Esophagus muscularis mucosa (tissue), 4 donors: ENCODE measurements around the gene DAD1. TPM values are rescaled to one million over a fixed set of nuclear protein-coding genes. Genes with fewer than 3 reads are reported as not detected.

Experiments
- DNase-seq: peaks from one replicate; pipeline ENCODE4 v3.0.0-alpha.2; 2017; ENCODE audit errors: extremely low spot score
- H3K27ac ChIP-seq, 4 donors: fragments of 200-600 bp; sonication (generic); replicated peaks in 1 of 4; 1 replicate in 3 of 4; 2 replicates in 1 of 4; pipeline ENCODE4 v1.5.1; 2016 to 2019; ENCODE audit warnings: mild to moderate bottlenecking in 1 of 4
- H3K27me3 ChIP-seq, 4 donors: fragments of 200-600 bp; sonication (generic); one replicate each; pipeline versions ENCODE4 v1.5.1 to v1.6.0; 2016 to 2019
- H3K36me3 ChIP-seq, 4 donors: fragments of 200-600 bp; sonication (generic); one replicate each; pipeline ENCODE4 v1.5.1; 2016 to 2019
- H3K4me1 ChIP-seq, 4 donors: fragments of 200-600 bp; sonication (generic); one replicate each; pipeline ENCODE4 v1.5.1; 2016 to 2019
- H3K4me3 ChIP-seq, 4 donors: fragments of 200-600 bp; sonication (generic); 1 replicate in 2 of 4; 2 replicates in 2 of 4; pipeline ENCODE4 v1.5.1; 2016 to 2019; ENCODE audit warnings: mild to moderate bottlenecking in 4 of 4, moderate library complexity in 1 of 4
- H3K9me3 ChIP-seq, 4 donors: fragments of 200-600 bp; sonication (generic); 1 replicate in 3 of 4; 2 replicates in 1 of 4; pipeline ENCODE4 v1.5.1; 2016 to 2019
- CTCF ChIP-seq, 3 experiments: fragments of 200-600 bp in 2 of 3; fragments of 450-650 bp in 1 of 3; sonication (generic) in 2 of 3; IDR thresholded peaks; one replicate each; pipeline ENCODE4 v1.5.1; 2017 to 2019; ENCODE audit warnings: antibody characterized with exemption in 3 of 3, mild to moderate bottlenecking in 2 of 3, moderate library complexity in 1 of 3
- EP300 ChIP-seq: sonication (generic); formaldehyde crosslinking; IDR thresholded peaks from one replicate; pipeline ENCODE4 v1.6.1; 2017; ENCODE audit warnings: antibody characterized with exemption
- POLR2A ChIP-seq: fragments of 450-650 bp; IDR thresholded peaks from one replicate; pipeline ENCODE4 v1.6.1; 2017; ENCODE audit warnings: antibody characterized with exemption, moderate library complexity, mild to moderate bottlenecking, low read depth
- POLR2AphosphoS5 ChIP-seq, 2 donors: sonication (generic); formaldehyde crosslinking; IDR thresholded peaks; one replicate each; pipeline ENCODE4 v1.6.1; 2017; ENCODE audit warnings: antibody characterized with exemption in 2 of 2
- WGBS: methylation state at CpG from one replicate; pipeline ENCODE4 v1.1.5; 2018; 5-methylcytosine and 5-hydroxymethylcytosine counted together
- intact Hi-C: fragments of 100-400 bp; cut with DNase I; formaldehyde crosslinking; loops from one replicate; pipeline ENCODE4 v1.15.1; 2023
- total RNA-seq, 4 donors: library from RNA; depleted of rRNA; stranded (reverse); fragments of >200 nt; gene quantifications; one replicate each; pipeline versions ENCODE4 v1.1.0 to v1.2.1, GENCODE V29; 2016

DAD1 gene
- total RNA-seq, 4 donors from 2014 or later, result 118 to 154 (median 131) TPM

- Histone ChIP-seq H3K27ac (peak overlapping the region in 2 of 4 donors; percentile 42 to 44), H3K36me3 (no peaks in the 10 kb centered on the region), H3K4me3 (no peak overlapping the region), H3K9me3 (no peaks in the 10 kb centered on the region), H3K4me1 (peaks cover 12 to 28% (median 17%) of the 10 kb centered on the region in 4 donors), H3K27me3 (no peaks in the 10 kb centered on the region)
- intact Hi-C loops, result no loop called here
- DNase-seq, result no peak
- TF ChIP-seq POLR2AphosphoS5 (IDR thresholded peaks at IDR 0.05), result no peak
- no peak for TF ChIP-seq CTCF (IDR thresholded peaks at IDR 0.05)
- no peak for TF ChIP-seq POLR2A
- TF ChIP-seq EP300, result no peak
- 94% methylated on average over 8 of the region's 8 CpGs for WGBS
Observed at GRCh38 chr14:22537436-22538310, 51.4 kb downstream of the DAD1 start.

GRCh38 chr14:22536853-22537338 is 52.1 kb downstream of the DAD1 start:
- WGBS, result 46% methylated on average over 6 of the region's 6 CpGs
- Histone ChIP-seq H3K4me1 (peaks cover 12 to 31% (median 17%) of the 10 kb centered on the region in 4 donors), H3K27me3 (no peaks in the 10 kb centered on the region), H3K27ac (peak overlapping the region in 3 of 4 donors; percentile 10 to 44 (median 42)), H3K9me3 (no peaks in the 10 kb centered on the region), H3K36me3 (no peaks in the 10 kb centered on the region), H3K4me3 (no peak overlapping the region)
- intact Hi-C loops, result no loop called here
- peak; percentile 60 to 66 for TF ChIP-seq POLR2AphosphoS5 (IDR thresholded peaks at IDR 0.05)
- no peak for TF ChIP-seq EP300
- DNase-seq, result no peak

- no peak for TF ChIP-seq EP300
- TF ChIP-seq POLR2AphosphoS5 (IDR thresholded peaks at IDR 0.05), result no peak
- TF ChIP-seq CTCF (IDR thresholded peaks at IDR 0.05), result no peak
- no peak for TF ChIP-seq POLR2A
- H3K27ac ChIP-seq, result no peak overlapping the region
- no peaks in the 10 kb centered on the region for H3K27me3 ChIP-seq
- intact Hi-C loops, result no loop called here
- H3K4me1 ChIP-seq, result peaks cover 12 to 31% (median 17%) of the 10 kb centered on the region in 4 donors
- no peaks in the 10 kb centered on the region for H3K9me3 ChIP-seq
- H3K4me3 ChIP-seq, result no peak overlapping the region
- no peak for DNase-seq
- H3K36me3 ChIP-seq, result no peaks in the 10 kb centered on the region
Observed at GRCh38 chr14:22535916-22536315, 53.1 kb downstream of the DAD1 start.

GRCh38 chr14:22535126-22535525 is 53.9 kb downstream of the DAD1 start:
- Histone ChIP-seq H3K4me1 (peaks cover 12 to 31% (median 17%) of the 10 kb centered on the region in 4 donors), H3K9me3 (no peaks in the 10 kb centered on the region), H3K4me3 (no peak overlapping the region), H3K27ac (no peak overlapping the region), H3K36me3 (no peaks in the 10 kb centered on the region), H3K27me3 (no peaks in the 10 kb centered on the region)
- 94% methylated on average over 1 of the region's 1 CpG for WGBS
- DNase-seq, result no peak
- TF ChIP-seq EP300 (no peak), CTCF (IDR thresholded peaks at IDR 0.05) (no peak), POLR2A (no peak), POLR2AphosphoS5 (IDR thresholded peaks at IDR 0.05) (no peak)
- intact Hi-C loops, result no loop called here

- 94% methylated on average over 5 of the region's 5 CpGs for WGBS
- no peak for DNase-seq
Observed at GRCh38 chr14:22534547-22534946, 54.5 kb downstream of the DAD1 start.

More at GRCh38 chr14:22534547-22534946, 54.5 kb downstream of the DAD1 start:
- H3K4me3 ChIP-seq, result no peak overlapping the region
- no peaks in the 10 kb centered on the region for H3K9me3 ChIP-seq
- no peak for TF ChIP-seq CTCF (IDR thresholded peaks at IDR 0.05)
- no peak for TF ChIP-seq POLR2A
- no peak for TF ChIP-seq EP300
- no peak for TF ChIP-seq POLR2AphosphoS5 (IDR thresholded peaks at IDR 0.05)
- H3K4me1 ChIP-seq, result peaks cover 12 to 31% (median 17%) of the 10 kb centered on the region in 4 donors
- intact Hi-C loops, result no loop called here
- no peaks in the 10 kb centered on the region for H3K27me3 ChIP-seq
- H3K36me3 ChIP-seq, result no peaks in the 10 kb centered on the region
- H3K27ac ChIP-seq, result no peak overlapping the region
